ENCODE measurements around the gene SPACA7.

DNA sequence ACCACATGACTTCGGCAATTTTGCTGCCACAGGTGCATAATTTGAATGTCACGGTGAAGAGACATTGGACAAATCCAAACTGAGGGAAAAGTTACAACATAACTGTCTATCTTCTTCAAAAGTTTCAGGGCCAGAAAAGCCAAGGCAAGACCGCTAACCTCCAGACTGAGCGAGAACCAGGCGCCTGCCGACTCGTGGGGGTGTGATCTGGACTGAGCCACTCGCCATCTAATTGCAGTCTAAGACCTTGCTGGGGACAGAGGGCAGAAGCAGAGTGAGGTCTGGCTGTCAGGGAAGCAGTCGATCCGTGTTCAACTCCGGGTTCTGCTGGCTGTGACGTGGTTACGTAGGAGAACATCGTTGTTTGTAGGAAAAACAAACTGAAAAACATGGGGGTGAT lies 88.6 kb downstream of the SPACA7 start:
- TF ChIP-seq, protein P1, sequence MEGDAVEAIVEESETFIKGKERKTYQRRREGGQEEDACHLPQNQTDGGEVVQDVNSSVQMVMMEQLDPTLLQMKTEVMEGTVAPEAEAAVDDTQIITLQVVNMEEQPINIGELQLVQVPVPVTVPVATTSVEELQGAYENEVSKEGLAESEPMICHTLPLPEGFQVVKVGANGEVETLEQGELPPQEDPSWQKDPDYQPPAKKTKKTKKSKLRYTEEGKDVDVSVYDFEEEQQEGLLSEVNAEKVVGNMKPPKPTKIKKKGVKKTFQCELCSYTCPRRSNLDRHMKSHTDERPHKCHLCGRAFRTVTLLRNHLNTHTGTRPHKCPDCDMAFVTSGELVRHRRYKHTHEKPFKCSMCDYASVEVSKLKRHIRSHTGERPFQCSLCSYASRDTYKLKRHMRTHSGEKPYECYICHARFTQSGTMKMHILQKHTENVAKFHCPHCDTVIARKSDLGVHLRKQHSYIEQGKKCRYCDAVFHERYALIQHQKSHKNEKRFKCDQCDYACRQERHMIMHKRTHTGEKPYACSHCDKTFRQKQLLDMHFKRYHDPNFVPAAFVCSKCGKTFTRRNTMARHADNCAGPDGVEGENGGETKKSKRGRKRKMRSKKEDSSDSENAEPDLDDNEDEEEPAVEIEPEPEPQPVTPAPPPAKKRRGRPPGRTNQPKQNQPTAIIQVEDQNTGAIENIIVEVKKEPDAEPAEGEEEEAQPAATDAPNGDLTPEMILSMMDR (IDR thresholded peaks at IDR 0.05) = no peak
- TF ChIP-seq POLR2A (IDR thresholded peaks at IDR 0.05) = no peak
